Loucy (cell line): ENCODE results near the gene DKC1.

Experiments
- CTCF ChIP-seq: fragments of 200-600 bp; sonication (generic); conservative IDR thresholded peaks from 2 replicates; pipeline ENCODE4 v1.5.1; 2014; ENCODE audit warnings: mild to moderate bottlenecking, antibody characterized with exemption, low read length
- EZH2phosphoT487 ChIP-seq: fragments of 200-600 bp; IDR thresholded peaks from 2 replicates; pipeline ENCODE4 v1.6.1; 2018; ENCODE audit warnings: antibody characterized with exemption, mild to moderate bottlenecking, moderate library complexity, borderline replicate concordance

- TF ChIP-seq CTCF: no peak
- TF ChIP-seq EZH2phosphoT487: no peak
Observed at GRCh38 chrX:154809939-154810665, 47.4 kb downstream of the DKC1 start.
